Activated naive CD4-positive, alpha-beta T cell treated with anti-CD3 and anti-CD28 coated beads for 36 hours (primary cell): Measurements from ENCODE around the gene REXO4. TPM values are rescaled to one million over a fixed set of nuclear protein-coding genes. Genes with fewer than 3 reads are reported as not detected.
A peak's percentile ranks its signal among the peaks of the same experiment; 100 is the strongest.

Experiments
- CTCF ChIA-PET: fragments of 350-600 bp; sonication (Branson Sonifier 250); formaldehyde crosslinking; loops from one replicate; lab custom pipeline; 2021; ENCODE audit warnings: antibody characterized with exemption; lab: Charles Lee
- DNase-seq: peaks from one replicate; pipeline ENCODE4 v3.0.0-alpha.2; 2020
- H3K27ac Mint-ChIP-seq: one replicate; pipeline ENCODE4 v1.8.0; 2021; ENCODE audit warnings: mild to moderate bottlenecking, mixed read lengths
- H3K27me3 Mint-ChIP-seq: one replicate; pipeline ENCODE4 v1.8.0; 2021; ENCODE audit warnings: low read depth, mixed read lengths
- H3K36me3 Mint-ChIP-seq: one replicate; pipeline ENCODE4 v1.8.0; 2021; ENCODE audit warnings: low read depth, mixed read lengths
- H3K4me1 Mint-ChIP-seq: one replicate; pipeline ENCODE4 v1.8.0; 2021; ENCODE audit warnings: low read depth, mixed read lengths
- H3K4me3 Mint-ChIP-seq: one replicate; pipeline ENCODE4 v1.8.0; 2021; ENCODE audit warnings: mild to moderate bottlenecking, moderate library complexity, mixed read lengths
- H3K9me3 Mint-ChIP-seq: one replicate; pipeline ENCODE4 v1.8.0; 2021; ENCODE audit warnings: mixed read lengths
- intact Hi-C: fragments of 100-400 bp; cut with micrococcal nuclease; formaldehyde crosslinking; loops from one replicate; pipeline ENCODE4 v1.15.1; 2023
- total RNA-seq, 2 experiments: library from RNA; stranded (reverse); gene quantifications; one replicate each; pipeline ENCODE4 v1.2.3, GENCODE V29; 2021

Gene REXO4
- 10 to 100 TPM; 22.5 to 27.0 TPM for total RNA-seq

- DNase-seq: peak; percentile 86
- no peaks in the 10 kb centered on the region for H3K9me3 Mint-ChIP-seq
- H3K36me3 Mint-ChIP-seq: peaks cover 30% of the 10 kb centered on the region
- H3K27me3 Mint-ChIP-seq: no peaks in the 10 kb centered on the region
- intact Hi-C loops: loop anchor here (2.0 to 10.0 kb wide), 4 partner anchors 41 to 383 kb away; partner anchors contain the start of genes CACFD1, GTF3C5, MED22 and RPL7A
- H3K4me3 Mint-ChIP-seq: peak within 1 kb of the TSS; percentile 92
- CTCF ChIA-PET: interaction anchor here (1.0 to 1.1 kb wide), 2 partner anchors 12 to 62 kb away, joined by 3 read pairs; no protein-coding TSS in a partner anchor
- peaks cover 54% of the 10 kb centered on the region for H3K4me1 Mint-ChIP-seq
- peak within 1 kb of the TSS; percentile 91 for H3K27ac Mint-ChIP-seq
Measured at GRCh38 chr9:133417541-133418461, at the start of gene REXO4. TSS of gene REXO4 (minus strand) at chr9:133418010. CDS start at chr9:133417844, 166 bp downstream.

- Mint-ChIP-seq H3K4me3 (no peak overlapping the region), H3K27ac (no peak overlapping the region), H3K27me3 (no peaks in the 10 kb centered on the region), H3K36me3 (no peaks in the 10 kb centered on the region), H3K4me1 (no peaks in the 10 kb centered on the region), H3K9me3 (no peaks in the 10 kb centered on the region)
- intact Hi-C loops: no loop called here
- CTCF ChIA-PET: no interaction called here
- no peak for DNase-seq
Measured at GRCh38 chr9:133467101-133467500, 49.3 kb upstream of the REXO4 start.

GRCh38 chr9:133465984-133466383 is 48.2 kb upstream of the REXO4 start:
- Mint-ChIP-seq H3K36me3 (no peaks in the 10 kb centered on the region), H3K4me3 (no peak overlapping the region), H3K4me1 (no peaks in the 10 kb centered on the region), H3K9me3 (no peaks in the 10 kb centered on the region), H3K27me3 (no peaks in the 10 kb centered on the region), H3K27ac (no peak overlapping the region)
- no peak for DNase-seq
- intact Hi-C loops: no loop called here
- CTCF ChIA-PET: no interaction called here

- H3K4me1 Mint-ChIP-seq: no peaks in the 10 kb centered on the region
- no peak overlapping the region for H3K27ac Mint-ChIP-seq
- no peaks in the 10 kb centered on the region for H3K9me3 Mint-ChIP-seq
- CTCF ChIA-PET: no interaction called here
- intact Hi-C loops: no loop called here
- no peaks in the 10 kb centered on the region for H3K27me3 Mint-ChIP-seq
- DNase-seq: no peak
- H3K36me3 Mint-ChIP-seq: no peaks in the 10 kb centered on the region
- H3K4me3 Mint-ChIP-seq: no peak overlapping the region
Measured at GRCh38 chr9:133464638-133465037, 46.8 kb upstream of the REXO4 start.

- H3K4me1 Mint-ChIP-seq: peaks cover 2% of the 10 kb centered on the region
- H3K36me3 Mint-ChIP-seq: no peaks in the 10 kb centered on the region
- no peak overlapping the region for H3K4me3 Mint-ChIP-seq
- no peaks in the 10 kb centered on the region for H3K27me3 Mint-ChIP-seq
- H3K9me3 Mint-ChIP-seq: no peaks in the 10 kb centered on the region
- CTCF ChIA-PET: interaction anchor here (1.6 kb wide), 1 partner anchor 15 kb away, joined by 3 read pairs; the partner anchor contains the start of gene SLC2A6
- intact Hi-C loops: no loop called here
- no peak for DNase-seq
- no peak overlapping the region for H3K27ac Mint-ChIP-seq
Measured at GRCh38 chr9:133463864-133464615, 46.2 kb upstream of the REXO4 start.

GRCh38 chr9:133463234-133463863 is 45.5 kb upstream of the REXO4 start:
- Mint-ChIP-seq H3K27ac (no peak overlapping the region), H3K36me3 (no peaks in the 10 kb centered on the region), H3K4me1 (peaks cover 2% of the 10 kb centered on the region), H3K4me3 (no peak overlapping the region), H3K9me3 (no peaks in the 10 kb centered on the region), H3K27me3 (no peaks in the 10 kb centered on the region)
- intact Hi-C loops: no loop called here
- CTCF ChIA-PET: interaction anchor here (1.6 kb wide), 1 partner anchor 16 kb away, joined by 3 read pairs; the partner anchor contains the start of gene SLC2A6
- DNase-seq: no peak

GRCh38 chr9:133461975-133462374 is 44.2 kb upstream of the REXO4 start:
- no peaks in the 10 kb centered on the region for H3K27me3 Mint-ChIP-seq
- H3K9me3 Mint-ChIP-seq: no peaks in the 10 kb centered on the region
- peaks cover 2% of the 10 kb centered on the region for H3K4me1 Mint-ChIP-seq
- H3K27ac Mint-ChIP-seq: no peak overlapping the region
- intact Hi-C loops: no loop called here
- no peaks in the 10 kb centered on the region for H3K36me3 Mint-ChIP-seq
- H3K4me3 Mint-ChIP-seq: no peak overlapping the region
- CTCF ChIA-PET: interaction anchor here (0.6 kb wide), 1 partner anchor 279 kb away, joined by 4 read pairs; no protein-coding TSS in a partner anchor
- no peak for DNase-seq

GRCh38 chr9:133460405-133461175 is 42.8 kb upstream of the REXO4 start:
- Mint-ChIP-seq H3K4me1 (peaks cover 2% of the 10 kb centered on the region), H3K9me3 (no peaks in the 10 kb centered on the region), H3K36me3 (no peaks in the 10 kb centered on the region), H3K27ac (no peak overlapping the region), H3K27me3 (no peaks in the 10 kb centered on the region), H3K4me3 (peak overlapping the region; percentile 59)
- CTCF ChIA-PET: interaction anchor here (0.9 kb wide), 1 partner anchor 26 kb away, joined by 4 read pairs; no protein-coding TSS in a partner anchor
- intact Hi-C loops: no loop called here
- peak; percentile 30 for DNase-seq

- H3K4me3 Mint-ChIP-seq: peak within 1 kb of the TSS; percentile 80
- peaks cover 2% of the 10 kb centered on the region for H3K4me1 Mint-ChIP-seq
- H3K9me3 Mint-ChIP-seq: no peaks in the 10 kb centered on the region
- intact Hi-C loops: loop anchor here (1.0 to 2.0 kb wide), 2 partner anchors 20 to 41 kb away; partner anchors contain the start of genes REXO4 and SLC2A6
- no peaks in the 10 kb centered on the region for H3K27me3 Mint-ChIP-seq
- CTCF ChIA-PET: interaction anchor here (0.9 to 1.6 kb wide), 2 partner anchors 25 to 27 kb away, joined by 4 to 6 read pairs; no protein-coding TSS in a partner anchor
- H3K27ac Mint-ChIP-seq: peak within 1 kb of the TSS; percentile 41
- no peaks in the 10 kb centered on the region for H3K36me3 Mint-ChIP-seq
- peak; percentile 93 for DNase-seq
Measured at GRCh38 chr9:133459476-133460404, 41.9 kb upstream of the REXO4 start, which contains the start of gene CACFD1. TSS of gene CACFD1 (plus strand) at chr9:133459978. CDS start at chr9:133460067, 89 bp downstream.

GRCh38 chr9:133458643-133459312 is 41.0 kb upstream of the REXO4 start:
- DNase-seq: no peak
- H3K4me1 Mint-ChIP-seq: peaks cover 2% of the 10 kb centered on the region
- CTCF ChIA-PET: interaction anchor here (1.6 kb wide), 1 partner anchor 26 kb away, joined by 6 read pairs; no protein-coding TSS in a partner anchor
- no peak overlapping the region for H3K27ac Mint-ChIP-seq
- no peaks in the 10 kb centered on the region for H3K36me3 Mint-ChIP-seq
- peak overlapping the region; percentile 80 for H3K4me3 Mint-ChIP-seq
- intact Hi-C loops: loop anchor here (1.0 to 2.0 kb wide), 2 partner anchors 21 to 40 kb away; partner anchors contain the start of genes REXO4 and SLC2A6
- no peaks in the 10 kb centered on the region for H3K9me3 Mint-ChIP-seq
- no peaks in the 10 kb centered on the region for H3K27me3 Mint-ChIP-seq
